K562 (cell line): ENCODE data around the gene LIX1. TPM values are rescaled to one million over a fixed set of nuclear protein-coding genes. Genes with fewer than 3 reads are reported as not detected.

Experiments
- ATAC-seq: fragments of 200-7000 bp; cut with Tn5 transposase; 3 replicates; pipeline ENCODE4 v1.9.1; 2020; ENCODE audit warnings: moderate library complexity
- BruUV-seq: library from RNA; stranded (reverse); fragments of 400-500 nt; replicated peaks from 2 replicates; lab custom pipeline; 2021; lab: Mats Ljungman, UMichigan
- CTCF ChIA-PET: fragments of 300-600 bp; formaldehyde crosslinking; extraction: SDS; loops from one replicate; lab custom pipeline; 2021; ENCODE audit warnings: low intra/inter-chr PET ratio; lab: Yijun Ruan, JAX
- POLR2A ChIA-PET: fragments of 300-600, 350-650 bp; sonication (Branson Sonifier 250); formaldehyde crosslinking; extraction: SDS; loops from one replicate; lab custom pipeline; 2021; ENCODE audit warnings: antibody characterized with exemption, inconsistent platforms; lab: Yijun Ruan, JAX
- DNase-seq, 4 experiments: peaks; one replicate each; pipeline versions ENCODE4 v3.0.0 to v3.0.0-alpha.2; 2011 to 2018; ENCODE audit warnings: low spot score in 3 of 4, mixed read lengths in 3 of 4; ENCODE audit errors: extremely low read depth in 1 of 4
- FAIRE-seq: peaks from 2 replicates; lab custom pipeline; 2011; peaks lifted over from hg19 to GRCh38; lab: Jason Lieb, UNC
- H2AFZ ChIP-seq: 2 replicates; pipeline ENCODE4 v1.6.0; 2011; ENCODE audit warnings: low read depth, low read length, control low read depth, inconsistent platforms
- H3K27ac ChIP-seq: fragments of 200-600 bp; 3 replicates; pipeline ENCODE4 v1.8.0; 2011; ENCODE audit warnings: low read depth, mild to moderate bottlenecking, control low read depth, inconsistent platforms, low read length, moderate library complexity, mixed read lengths; ENCODE audit errors: extremely low read depth
- H3K27me3 ChIP-seq, 2 experiments: fragments of 300-600 bp in 1 of 2; 2 replicates in 1 of 2; 3 replicates in 1 of 2; pipeline versions ENCODE4 v1.6.0 to v1.8.0; 2011; ENCODE audit warnings: inconsistent platforms in 2 of 2, low read length in 2 of 2, mild to moderate bottlenecking in 1 of 2, mixed read lengths in 1 of 2, moderate library complexity in 1 of 2; ENCODE audit not compliant: control insufficient read depth in 2 of 2, insufficient read depth in 2 of 2
- H3K36me3 ChIP-seq: fragments of 300-600 bp; 3 replicates; pipeline ENCODE4 v1.8.0; 2011; ENCODE audit warnings: mild to moderate bottlenecking, low read length, inconsistent platforms; ENCODE audit not compliant: control insufficient read depth, insufficient read depth
- H3K4me1 ChIP-seq, 2 experiments: fragments of 200-600 bp in 1 of 2; replicated peaks in 1 of 2; 2 replicates in 1 of 2; 3 replicates in 1 of 2; pipeline versions ENCODE4 v1.5.1 to v1.8.0; 2011; ENCODE audit warnings: inconsistent platforms in 2 of 2, low read length in 2 of 2, mild to moderate bottlenecking in 1 of 2, mixed read lengths in 1 of 2, moderate library complexity in 1 of 2; ENCODE audit not compliant: control insufficient read depth in 2 of 2, insufficient read depth in 2 of 2
- H3K4me2 ChIP-seq: 2 replicates; pipeline ENCODE4 v1.6.1; 2011; ENCODE audit warnings: low read length, control low read depth, inconsistent platforms, mixed read lengths; ENCODE audit not compliant: insufficient read depth
- H3K4me3 ChIP-seq: fragments of 200-600 bp; sonication (generic), shearing (Covaris generic); 2 replicates; pipeline ENCODE4 v1.5.1; 2016; ENCODE audit warnings: control low read depth, inconsistent platforms
- H3K79me2 ChIP-seq: fragments of 200-600 bp; 3 replicates; pipeline ENCODE4 v1.8.0; 2011; ENCODE audit warnings: low read length, inconsistent platforms; ENCODE audit not compliant: control insufficient read depth, insufficient read depth
- H3K9ac ChIP-seq, 2 experiments: 2 replicates each; pipeline versions ENCODE4 v1.6.0 to v1.6.1; 2011; ENCODE audit warnings: low read depth in 2 of 2, low read length in 2 of 2, control low read depth in 1 of 2, inconsistent platforms in 1 of 2, mild to moderate bottlenecking in 1 of 2, mixed read lengths in 1 of 2; ENCODE audit not compliant: insufficient read depth in 1 of 2
- H3K9me1 ChIP-seq: one replicate; pipeline ENCODE4 v1.6.0; 2011; ENCODE audit warnings: inconsistent platforms, mild to moderate bottlenecking, low read length, moderate library complexity; ENCODE audit not compliant: control insufficient read depth, insufficient read depth
- H3K9me3 ChIP-seq: replicated peaks from 2 replicates; pipeline ENCODE4 v1.5.1; 2011; ENCODE audit warnings: low read depth, low read length, inconsistent platforms; ENCODE audit not compliant: control insufficient read depth, insufficient read depth
- H4K20me1 ChIP-seq: replicated peaks from 2 replicates; pipeline ENCODE4 v1.6.1; 2011; ENCODE audit warnings: low read length, inconsistent platforms, mixed read lengths; ENCODE audit not compliant: control insufficient read depth, insufficient read depth
- HOXB6 ChIP-seq: fragments of 250-450 bp; sonication (Bioruptor Pico); IDR thresholded peaks from 2 replicates; pipeline ENCODE4 v1.5.1; 2022; ENCODE audit warnings: mild to moderate bottlenecking, borderline replicate concordance
- PREB ChIP-seq: sonication (generic); formaldehyde crosslinking; IDR thresholded peaks from 2 replicates; pipeline ENCODE4 v1.8.1; 2023; ENCODE audit warnings: mild to moderate bottlenecking, missing genetic modification reagents
- SAP30 ChIP-seq: fragments of 200-600 bp; sonication (generic); IDR thresholded peaks from 2 replicates; pipeline ENCODE4 v1.6.1; 2012; ENCODE audit warnings: borderline replicate concordance, low read depth, mild to moderate bottlenecking, moderate library complexity, low read length, control low read depth, inconsistent platforms; ENCODE audit not compliant: insufficient read depth, poor library complexity, severe bottlenecking
- WGBS: fragments of 100-300 bp; shearing (Covaris generic); methylation state at CpG from one replicate; pipeline ENCODE4 v1.1.6; 2016; ENCODE audit warnings: low coverage, mixed read lengths; ENCODE audit not compliant: insufficient coverage; ENCODE audit errors: missing lambda C conversion rate; 5-methylcytosine and 5-hydroxymethylcytosine counted together
- in situ Hi-C: fragments of 300-500 bp; cut with MboI; formaldehyde crosslinking; loops from 4 replicates; pipeline ENCODE4 v1.15.0; 2018; ENCODE audit warnings: inconsistent platforms, mixed read lengths
- intact Hi-C: fragments of 100-400 bp; cut with micrococcal nuclease; formaldehyde crosslinking; loops from 2 replicates; pipeline ENCODE4 v1.14.2; 2022
- polyA plus RNA-seq, 8 experiments: library from polyadenylated mRNA; depleted of rRNA in 4 of 8; stranded (reverse) in 5 of 8; unstranded in 3 of 8; fragments of >200 nt; fragmentation: Nextera tagmentation in 2 of 8; fragmentation: Illumina TruSeq in 1 of 8; extraction: Ambion mirVana in 2 of 8; extraction: Trizol in 1 of 8; gene quantifications; 2 replicates each; pipeline versions ENCODE4 v1.2.1 to v1.2.3, GENCODE V29; 2011 to 2014; ENCODE audit warnings: inconsistent platforms in 1 of 8, missing spikeins in 1 of 8
- total RNA-seq, 7 experiments: library from RNA; depleted of rRNA in 6 of 7; stranded (reverse); fragments of >200 nt in 6 of 7; fragmentation: Illumina TruSeq in 2 of 7; extraction: Trizol in 2 of 7; gene quantifications; 2 replicates each; pipeline versions ENCODE4 v1.2.1 to v1.2.3, GENCODE V29; 2011 to 2021; ENCODE audit warnings: low replicate concordance in 1 of 7
- TF ChIP-seq, protein P1 (sequence below): fragments of 250-450 bp; sonication (Bioruptor Pico); IDR thresholded peaks from 2 replicates; pipeline ENCODE4 v1.8.0; 2022; ENCODE audit warnings: inconsistent platforms, mild to moderate bottlenecking, moderate library complexity, borderline replicate concordance
- TF ChIP-seq, protein P2 (sequence below): fragments of 250-450 bp; sonication (Bioruptor Pico); IDR thresholded peaks from 2 replicates; pipeline ENCODE4 v1.4.0; 2020

Gene LIX1
- total and polyA plus RNA-seq, 9 of the 15 experiments (the other 6 are each of a cell fraction or from before 2014, with no cell fraction given), result 0.01 to 0.18 TPM; not detected in 7

DNA sequence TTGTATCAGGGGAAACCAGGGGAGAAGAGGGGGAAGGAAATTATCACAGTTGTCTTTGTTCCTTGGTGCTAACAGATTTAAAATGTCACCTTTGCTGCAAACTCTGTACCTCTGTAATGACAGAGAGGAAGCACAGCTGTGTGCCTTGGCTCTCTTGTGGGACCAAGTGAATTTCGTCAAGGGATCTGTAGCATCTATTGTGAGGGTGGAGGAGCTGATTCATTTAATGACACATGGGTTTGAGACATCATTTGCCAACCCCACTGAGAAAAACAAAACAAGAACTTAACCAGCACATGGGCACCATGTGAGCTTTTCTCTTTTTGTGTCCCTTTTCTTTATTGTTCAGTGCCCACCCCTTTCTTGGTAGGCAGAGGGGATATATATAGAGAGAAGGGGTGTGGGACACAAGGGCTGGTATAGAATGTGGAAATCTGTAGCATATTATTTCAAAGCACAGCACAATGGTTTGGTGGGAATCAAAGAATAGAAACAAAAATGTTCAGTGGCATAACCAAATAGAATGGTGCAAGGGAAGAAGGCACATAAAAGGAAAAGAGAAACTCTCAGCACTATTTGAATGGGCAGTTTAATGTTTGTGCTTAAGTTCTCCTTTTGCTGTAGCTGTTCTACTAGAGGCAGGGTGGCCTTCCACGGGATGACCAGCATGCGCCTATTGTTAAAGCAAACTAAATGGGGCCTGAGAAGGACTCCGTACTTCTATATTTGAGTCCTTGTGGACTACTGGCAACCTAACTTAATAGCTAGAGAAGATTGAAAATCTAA lies 63.3 kb downstream of the LIX1 start:
- DNase-seq, result no peak
- no peak; the same call in 2 of the 3 replicates for ATAC-seq
- Histone ChIP-seq H3K9me3 (no peaks in the 10 kb centered on the region), H3K36me3 (no peaks in the 10 kb centered on the region), H3K27ac (no peak overlapping the region), H3K9ac (no peak overlapping the region), H3K9me1 (no peaks in the 10 kb centered on the region), H3K4me3 (no peak overlapping the region), H3K4me2 (no peak overlapping the region), H2AFZ (peak overlapping the region; percentile 49), H3K27me3 (no peaks in the 10 kb centered on the region), H4K20me1 (no peaks in the 10 kb centered on the region), H3K4me1 (peaks cover 0 to 3% of the 10 kb centered on the region in 2 experiments; a peak in 1 of 5 replicates), H3K79me2 (no peaks in the 10 kb centered on the region)
- ChIA-PET CTCF (no interaction called here), POLR2A (no interaction called here)
- BruUV-seq, result no TSS peak
- TF ChIP-seq, protein P1, sequence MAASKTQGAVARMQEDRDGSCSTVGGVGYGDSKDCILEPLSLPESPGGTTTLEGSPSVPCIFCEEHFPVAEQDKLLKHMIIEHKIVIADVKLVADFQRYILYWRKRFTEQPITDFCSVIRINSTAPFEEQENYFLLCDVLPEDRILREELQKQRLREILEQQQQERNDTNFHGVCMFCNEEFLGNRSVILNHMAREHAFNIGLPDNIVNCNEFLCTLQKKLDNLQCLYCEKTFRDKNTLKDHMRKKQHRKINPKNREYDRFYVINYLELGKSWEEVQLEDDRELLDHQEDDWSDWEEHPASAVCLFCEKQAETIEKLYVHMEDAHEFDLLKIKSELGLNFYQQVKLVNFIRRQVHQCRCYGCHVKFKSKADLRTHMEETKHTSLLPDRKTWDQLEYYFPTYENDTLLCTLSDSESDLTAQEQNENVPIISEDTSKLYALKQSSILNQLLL (CRISPR knock-in tag), result no peak
- TF ChIP-seq HOXB6 (CRISPR knock-in tag) (no peak), SAP30 (no peak), PREB (no peak)
- TF ChIP-seq, protein P2, sequence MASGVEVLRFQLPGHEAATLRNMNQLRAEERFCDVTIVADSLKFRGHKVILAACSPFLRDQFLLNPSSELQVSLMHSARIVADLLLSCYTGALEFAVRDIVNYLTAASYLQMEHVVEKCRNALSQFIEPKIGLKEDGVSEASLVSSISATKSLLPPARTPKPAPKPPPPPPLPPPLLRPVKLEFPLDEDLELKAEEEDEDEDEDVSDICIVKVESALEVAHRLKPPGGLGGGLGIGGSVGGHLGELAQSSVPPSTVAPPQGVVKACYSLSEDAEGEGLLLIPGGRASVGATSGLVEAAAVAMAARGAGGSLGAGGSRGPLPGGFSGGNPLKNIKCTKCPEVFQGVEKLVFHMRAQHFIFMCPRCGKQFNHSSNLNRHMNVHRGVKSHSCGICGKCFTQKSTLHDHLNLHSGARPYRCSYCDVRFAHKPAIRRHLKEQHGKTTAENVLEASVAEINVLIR (CRISPR knock-in tag), result no peak
- in situ Hi-C loops (no loop called here), intact Hi-C loops (no loop called here)
- no peak for FAIRE-seq
- 46% methylated on average over 4 of the region's 4 CpGs for WGBS
